Progenitor cell of endocrine pancreas (in vitro differentiated cells): ENCODE measurements around the gene EDIL3. TPM values are rescaled to one million over a fixed set of nuclear protein-coding genes. Genes with fewer than 3 reads are reported as not detected.

Experiments
- DNase-seq: peaks from one replicate; pipeline ENCODE4 v3.0.0; 2021; ENCODE audit warnings: low spot score; ENCODE audit not compliant: unreplicated experiment
- H3K27ac Mint-ChIP-seq: 2 replicates; pipeline ENCODE4 v1.8.0; 2021; ENCODE audit warnings: mild to moderate bottlenecking, moderate library complexity, mixed read lengths
- H3K27me3 Mint-ChIP-seq: 2 replicates; pipeline ENCODE4 v1.8.0; 2021; ENCODE audit warnings: mixed read lengths
- H3K36me3 Mint-ChIP-seq: 2 replicates; pipeline ENCODE4 v1.8.0; 2022; ENCODE audit warnings: mixed read lengths; ENCODE audit not compliant: insufficient read depth
- H3K4me1 Mint-ChIP-seq: 2 replicates; pipeline ENCODE4 v1.8.0; 2021; ENCODE audit warnings: low read depth, mixed read lengths
- H3K4me3 Mint-ChIP-seq: 2 replicates; pipeline ENCODE4 v1.8.0; 2021; ENCODE audit warnings: low read depth, mild to moderate bottlenecking, moderate library complexity, mixed read lengths
- H3K9me3 Mint-ChIP-seq: 2 replicates; pipeline ENCODE4 v1.8.0; 2021; ENCODE audit warnings: low read depth, mixed read lengths
- CTCF ChIP-seq: fragments of 200-600 bp; sonication (generic); IDR thresholded peaks from one replicate; pipeline ENCODE4 v1.5.0; 2021; ENCODE audit warnings: antibody characterized with exemption, mild to moderate bottlenecking; ENCODE audit not compliant: unreplicated experiment
- total RNA-seq: library from RNA; stranded (reverse); gene quantifications from 2 replicates; pipeline ENCODE4 v1.2.1, GENCODE V29; 2021

The EDIL3 gene
- total RNA-seq, 1 donor from 2014 or later: 4.8 TPM

GRCh38 chr5:83900306-83900705, 484.4 kb downstream of the EDIL3 start:
- Mint-ChIP-seq H3K4me1 (no peaks in the 10 kb centered on the region), H3K9me3 (no peaks in the 10 kb centered on the region), H3K27me3 (no peaks in the 10 kb centered on the region), H3K4me3 (no peak overlapping the region), H3K36me3 (no peaks in the 10 kb centered on the region), H3K27ac (no peak overlapping the region)
- no peak for DNase-seq
- TF ChIP-seq CTCF: no peak

- Mint-ChIP-seq H3K27me3 (no peaks in the 10 kb centered on the region), H3K4me1 (no peaks in the 10 kb centered on the region), H3K36me3 (no peaks in the 10 kb centered on the region), H3K27ac (no peak overlapping the region), H3K9me3 (no peaks in the 10 kb centered on the region), H3K4me3 (no peak overlapping the region)
- no peak for DNase-seq
- no peak for TF ChIP-seq CTCF
These were observed 485.2 kb downstream of the EDIL3 start for GRCh38 chr5:83899326-83899970.

GRCh38 chr5:83895860-83896259, 488.8 kb downstream of the EDIL3 start:
- H3K27me3 Mint-ChIP-seq: no peaks in the 10 kb centered on the region
- no peaks in the 10 kb centered on the region for H3K36me3 Mint-ChIP-seq
- no peaks in the 10 kb centered on the region for H3K4me1 Mint-ChIP-seq
- no peak for DNase-seq
- H3K9me3 Mint-ChIP-seq: no peaks in the 10 kb centered on the region
- TF ChIP-seq CTCF: no peak
- H3K4me3 Mint-ChIP-seq: no peak overlapping the region
- H3K27ac Mint-ChIP-seq: no peak overlapping the region

DNA sequence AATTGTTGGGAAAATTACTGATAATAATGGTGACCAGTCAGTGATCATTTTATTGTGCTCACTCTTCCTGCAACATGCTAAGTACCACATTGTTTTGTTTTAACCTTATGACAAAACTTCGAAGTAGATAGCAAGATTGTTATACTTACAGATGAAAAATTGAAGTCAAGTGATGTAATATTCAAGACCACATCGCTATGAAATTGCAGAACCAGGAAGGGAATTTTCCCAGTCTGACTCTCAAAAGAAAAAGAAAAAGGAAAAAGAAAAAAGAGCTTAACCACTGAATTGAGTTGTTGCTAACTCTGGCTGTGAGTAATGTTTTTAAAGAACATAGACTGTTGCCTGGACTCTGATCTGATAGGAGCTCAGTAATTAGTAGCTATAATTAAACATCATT, 493.4 kb downstream of the EDIL3 start:
- no peak for DNase-seq
- no peaks in the 10 kb centered on the region for H3K27me3 Mint-ChIP-seq
- no peak overlapping the region for H3K4me3 Mint-ChIP-seq
- TF ChIP-seq CTCF: no peak
- H3K36me3 Mint-ChIP-seq: no peaks in the 10 kb centered on the region
- H3K27ac Mint-ChIP-seq: no peak overlapping the region
- no peaks in the 10 kb centered on the region for H3K9me3 Mint-ChIP-seq
- H3K4me1 Mint-ChIP-seq: no peaks in the 10 kb centered on the region
